ENCODE results near the gene CEP19.

DNA sequence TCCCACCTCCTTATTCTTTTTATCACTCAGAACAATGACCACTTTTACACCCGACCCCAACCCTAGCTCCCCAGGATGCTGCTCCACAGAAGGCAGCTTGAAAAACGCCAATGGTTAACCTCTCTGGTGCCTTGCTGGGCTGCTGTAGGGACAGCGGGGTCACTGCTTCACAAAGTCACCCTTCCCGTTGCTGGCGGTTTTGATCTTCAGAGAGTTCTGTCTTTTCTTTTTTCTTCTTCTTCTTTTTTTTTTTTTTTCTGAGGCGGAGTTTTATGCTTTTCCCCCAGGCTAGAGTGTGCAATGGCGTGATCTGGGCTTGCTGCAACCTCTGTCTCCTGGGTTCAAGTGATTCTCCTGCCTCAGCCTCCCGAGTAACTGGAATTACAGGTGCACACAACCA is 20.7 kb downstream of the CEP19 start:
- TF ChIP-seq, protein P1, sequence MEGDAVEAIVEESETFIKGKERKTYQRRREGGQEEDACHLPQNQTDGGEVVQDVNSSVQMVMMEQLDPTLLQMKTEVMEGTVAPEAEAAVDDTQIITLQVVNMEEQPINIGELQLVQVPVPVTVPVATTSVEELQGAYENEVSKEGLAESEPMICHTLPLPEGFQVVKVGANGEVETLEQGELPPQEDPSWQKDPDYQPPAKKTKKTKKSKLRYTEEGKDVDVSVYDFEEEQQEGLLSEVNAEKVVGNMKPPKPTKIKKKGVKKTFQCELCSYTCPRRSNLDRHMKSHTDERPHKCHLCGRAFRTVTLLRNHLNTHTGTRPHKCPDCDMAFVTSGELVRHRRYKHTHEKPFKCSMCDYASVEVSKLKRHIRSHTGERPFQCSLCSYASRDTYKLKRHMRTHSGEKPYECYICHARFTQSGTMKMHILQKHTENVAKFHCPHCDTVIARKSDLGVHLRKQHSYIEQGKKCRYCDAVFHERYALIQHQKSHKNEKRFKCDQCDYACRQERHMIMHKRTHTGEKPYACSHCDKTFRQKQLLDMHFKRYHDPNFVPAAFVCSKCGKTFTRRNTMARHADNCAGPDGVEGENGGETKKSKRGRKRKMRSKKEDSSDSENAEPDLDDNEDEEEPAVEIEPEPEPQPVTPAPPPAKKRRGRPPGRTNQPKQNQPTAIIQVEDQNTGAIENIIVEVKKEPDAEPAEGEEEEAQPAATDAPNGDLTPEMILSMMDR (IDR thresholded peaks at IDR 0.05; ENCODE audit: low read depth, low read length, missing input control) = no peak
- TF ChIP-seq YY1 (IDR thresholded peaks at IDR 0.05) = no peak
